ENCODE results near the gene SEMA3A.

DNA sequence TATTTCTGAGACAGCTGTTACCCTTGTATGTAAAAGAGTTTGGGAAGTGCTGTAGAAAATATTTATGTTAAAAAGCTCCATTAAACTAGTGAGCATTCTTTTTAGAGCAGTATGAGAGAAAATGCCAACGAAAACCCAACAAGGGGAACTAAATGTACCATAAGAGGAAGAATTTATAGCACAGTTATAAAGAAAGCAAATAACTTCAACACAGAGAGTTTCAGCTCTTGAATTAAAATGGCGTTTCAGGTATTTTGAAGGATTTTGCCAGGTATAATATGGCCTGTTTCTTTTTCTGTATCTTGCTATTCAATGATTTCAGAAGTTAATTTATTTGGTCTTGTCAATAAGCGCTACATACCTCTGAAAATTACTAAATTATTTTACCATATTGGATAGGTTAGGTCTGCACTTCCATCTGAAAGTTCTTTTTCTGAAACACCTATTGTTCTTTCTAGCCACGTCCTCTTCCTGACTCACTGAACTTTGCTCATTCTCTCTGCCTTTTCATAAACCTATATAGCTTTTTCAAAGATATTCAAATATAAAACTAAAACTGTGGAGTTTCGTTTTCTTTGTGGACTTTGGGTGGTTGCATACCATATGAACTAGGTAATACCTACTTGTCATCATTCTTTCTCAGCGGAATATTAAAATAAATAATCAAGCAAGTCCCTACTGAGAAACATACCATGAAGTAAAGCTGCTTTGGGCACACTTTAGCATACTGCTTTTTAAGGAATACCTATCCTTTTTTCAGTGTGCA is 136.1 kb downstream of the SEMA3A start:
- TF ChIP-seq POLR2A (IDR thresholded peaks at IDR 0.05): no peak
- TF ChIP-seq, protein P1, sequence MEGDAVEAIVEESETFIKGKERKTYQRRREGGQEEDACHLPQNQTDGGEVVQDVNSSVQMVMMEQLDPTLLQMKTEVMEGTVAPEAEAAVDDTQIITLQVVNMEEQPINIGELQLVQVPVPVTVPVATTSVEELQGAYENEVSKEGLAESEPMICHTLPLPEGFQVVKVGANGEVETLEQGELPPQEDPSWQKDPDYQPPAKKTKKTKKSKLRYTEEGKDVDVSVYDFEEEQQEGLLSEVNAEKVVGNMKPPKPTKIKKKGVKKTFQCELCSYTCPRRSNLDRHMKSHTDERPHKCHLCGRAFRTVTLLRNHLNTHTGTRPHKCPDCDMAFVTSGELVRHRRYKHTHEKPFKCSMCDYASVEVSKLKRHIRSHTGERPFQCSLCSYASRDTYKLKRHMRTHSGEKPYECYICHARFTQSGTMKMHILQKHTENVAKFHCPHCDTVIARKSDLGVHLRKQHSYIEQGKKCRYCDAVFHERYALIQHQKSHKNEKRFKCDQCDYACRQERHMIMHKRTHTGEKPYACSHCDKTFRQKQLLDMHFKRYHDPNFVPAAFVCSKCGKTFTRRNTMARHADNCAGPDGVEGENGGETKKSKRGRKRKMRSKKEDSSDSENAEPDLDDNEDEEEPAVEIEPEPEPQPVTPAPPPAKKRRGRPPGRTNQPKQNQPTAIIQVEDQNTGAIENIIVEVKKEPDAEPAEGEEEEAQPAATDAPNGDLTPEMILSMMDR (IDR thresholded peaks at IDR 0.05): no peak

Data from heart left ventricle (tissue), 13 donors.